8988T (cell line): ENCODE data around the gene CCDC160.
"Not testable (repeated sequence)": the region's sequence is repeated elsewhere in the genome, so short reads cannot be mapped to it uniquely, and the experiment has no call there.

Experiments used
- DNase-seq: peaks from one replicate; pipeline ENCODE4 v3.0.0; 2011

CCDC160 gene

DNA sequence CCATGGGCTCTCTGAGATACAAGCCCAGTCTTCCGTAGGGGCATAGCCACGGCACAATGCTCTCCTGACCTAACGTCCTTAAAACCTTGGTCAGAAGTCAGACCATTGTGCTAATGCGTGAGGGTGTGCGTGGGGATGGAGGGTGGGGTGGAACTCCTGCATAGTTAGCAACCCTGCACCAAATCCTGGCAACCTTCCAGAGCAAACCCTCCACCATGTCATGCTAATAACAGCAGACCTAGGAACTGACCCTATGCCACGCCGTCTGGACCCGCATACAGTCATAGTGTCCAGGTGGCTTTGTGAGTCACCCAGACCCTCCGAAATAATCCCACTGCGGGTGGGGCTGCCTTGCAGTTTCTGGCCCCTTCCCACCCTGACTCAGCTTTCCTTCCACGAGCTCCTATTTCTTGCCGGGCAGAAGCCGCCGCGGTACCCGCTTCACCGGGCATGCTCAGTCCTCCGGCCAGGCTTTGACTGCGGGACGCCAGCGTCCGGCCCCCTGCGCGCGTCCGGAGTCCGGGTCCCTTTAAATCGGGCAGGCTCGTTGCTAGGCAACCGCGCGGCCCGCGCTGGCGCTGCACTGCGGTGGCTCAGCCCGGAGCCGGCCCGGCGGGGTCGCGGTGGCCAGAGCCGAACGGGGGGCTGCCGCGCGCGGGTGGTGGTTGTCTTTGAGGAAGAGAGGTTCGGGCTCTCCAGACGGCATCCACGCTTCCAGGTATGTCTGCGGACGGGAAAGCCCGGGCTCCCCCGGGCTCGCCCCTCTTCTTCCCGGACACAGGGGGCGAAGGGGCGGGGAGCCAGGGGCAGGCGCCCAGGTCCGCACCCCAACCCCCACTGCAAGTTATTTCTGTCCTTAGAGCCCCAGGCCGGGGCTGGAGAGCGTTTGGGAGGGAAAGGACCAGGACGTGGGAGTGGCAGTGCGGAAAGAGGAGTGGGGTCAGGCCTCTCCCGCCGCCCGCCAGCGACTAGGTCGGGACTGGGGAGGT, at the start of gene CCDC160:
Gene CCDC160 (plus strand): TSS at position 557 of the 989 bp plus-strand sequence. CDS start 7,619 bp downstream, outside the sequence.
- DNase-seq: no peak

DNA sequence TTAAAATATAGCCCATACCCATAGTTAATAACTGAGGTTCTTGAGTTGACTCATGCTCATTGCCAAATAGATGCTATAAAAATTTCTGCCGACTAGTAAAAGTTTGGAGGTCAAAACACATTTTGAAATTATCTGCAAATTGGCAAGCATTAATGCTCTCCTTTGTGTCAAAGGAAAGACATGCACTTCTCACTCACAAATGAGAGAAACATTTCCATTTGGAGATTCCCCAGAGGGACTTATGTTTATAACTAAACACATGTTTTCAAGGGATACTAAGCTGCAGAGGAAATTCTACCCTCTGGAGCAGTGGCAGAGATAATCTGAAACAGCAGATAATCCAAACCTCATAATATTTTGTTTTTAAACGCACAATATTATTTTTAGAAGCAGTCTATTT, 45.7 kb upstream of the CCDC160 start:
- DNase-seq: no peak

DNA sequence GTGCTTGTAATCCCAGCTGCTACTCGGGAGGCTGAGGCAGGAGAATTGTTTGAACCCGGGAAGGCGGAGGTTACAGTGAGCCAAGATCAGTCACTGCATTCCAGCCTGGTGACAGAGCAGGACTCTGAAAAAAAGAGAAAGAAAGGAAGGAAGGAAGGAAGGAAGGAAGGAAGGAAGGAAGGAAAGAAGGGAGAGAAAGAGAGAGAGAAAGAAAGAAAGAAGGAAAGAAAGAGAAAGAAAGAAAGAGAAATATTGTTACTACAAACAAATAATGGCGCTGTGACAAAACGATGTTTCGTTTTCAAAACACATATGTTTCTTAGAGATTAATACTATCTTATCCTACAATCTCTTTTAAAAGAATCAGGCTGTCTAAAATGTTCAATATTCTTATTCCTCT, 42.1 kb upstream of the CCDC160 start:
- DNase-seq: no peak

DNA sequence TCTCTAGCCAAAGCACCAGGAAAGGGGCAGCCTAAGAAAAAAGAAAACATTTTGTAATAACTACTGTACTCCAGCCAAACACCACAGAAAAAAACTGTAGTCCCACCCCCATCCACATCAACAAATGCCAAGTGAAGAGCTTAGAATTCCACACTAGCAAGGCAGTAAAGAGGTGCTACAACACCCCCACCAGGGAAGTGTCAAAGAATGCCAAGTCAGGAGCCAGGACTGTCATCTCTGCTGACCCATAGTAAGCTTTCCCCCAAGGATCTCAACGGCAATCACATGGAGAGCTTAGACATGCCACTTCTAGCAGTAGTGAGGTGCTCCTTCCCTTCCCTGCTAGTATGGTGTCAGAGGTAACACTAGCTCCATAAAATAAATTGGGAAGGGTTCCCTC, 34.4 kb upstream of the CCDC160 start:
- DNase-seq: no peak

DNA sequence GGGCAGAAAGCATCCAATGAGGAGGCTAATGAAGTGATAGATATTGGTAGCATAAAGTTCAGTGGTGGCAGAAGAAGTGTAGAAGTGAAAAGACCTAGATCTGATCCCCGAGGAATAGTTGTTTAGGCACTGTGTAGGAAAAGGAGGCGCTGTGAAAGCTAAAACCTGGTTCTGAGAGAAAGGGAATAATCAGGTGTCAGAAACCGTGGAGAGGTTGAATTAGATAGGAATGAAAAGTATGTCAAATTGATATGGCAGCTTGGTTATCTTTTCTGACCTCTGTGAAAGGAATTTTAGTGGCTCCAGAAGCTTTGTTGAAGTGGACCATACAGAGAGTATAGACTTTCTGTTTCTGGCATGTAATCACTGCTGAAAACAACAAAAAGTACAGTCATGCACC, 30.8 kb upstream of the CCDC160 start:
- DNase-seq: no peak

DNA sequence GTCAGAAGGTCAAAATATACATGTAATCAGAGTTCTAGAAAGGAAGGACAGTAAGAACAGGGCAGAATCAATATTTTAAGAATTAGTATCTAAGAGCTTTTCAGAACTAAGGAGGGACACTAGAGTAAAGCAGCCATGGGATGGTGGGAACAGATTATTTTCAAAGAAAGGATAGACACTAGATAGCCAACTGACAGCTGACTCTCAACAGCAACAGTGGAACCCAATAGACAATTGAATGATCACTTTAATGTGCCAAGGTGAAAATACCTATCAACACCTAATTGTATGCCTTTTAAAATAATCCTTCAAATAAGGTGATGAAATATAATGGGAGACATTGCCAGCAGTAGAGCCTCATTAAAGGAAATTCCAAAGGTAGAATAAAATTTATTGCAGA, 26.5 kb upstream of the CCDC160 start:
- no peak for DNase-seq

DNA sequence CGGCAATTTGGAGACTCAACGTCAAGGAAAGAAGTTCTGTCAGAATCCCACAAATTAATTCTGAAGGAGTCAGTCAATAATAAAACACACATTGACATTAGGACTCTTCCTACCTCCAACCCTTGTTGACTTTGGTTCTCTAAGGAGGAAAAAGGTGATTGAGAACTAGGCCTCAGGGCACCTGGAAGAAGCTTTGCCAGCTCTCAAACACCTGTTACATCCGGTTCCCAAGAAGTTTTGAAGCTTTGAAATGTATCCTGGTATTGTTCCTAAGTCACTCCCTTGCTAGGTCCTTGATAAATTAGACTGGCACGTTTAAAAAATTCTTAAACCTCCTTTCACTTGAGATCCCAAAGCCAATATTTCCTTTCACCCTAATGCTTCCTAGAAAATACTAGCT, 1.7 kb upstream of the CCDC160 start:
- no peak for DNase-seq

DNA sequence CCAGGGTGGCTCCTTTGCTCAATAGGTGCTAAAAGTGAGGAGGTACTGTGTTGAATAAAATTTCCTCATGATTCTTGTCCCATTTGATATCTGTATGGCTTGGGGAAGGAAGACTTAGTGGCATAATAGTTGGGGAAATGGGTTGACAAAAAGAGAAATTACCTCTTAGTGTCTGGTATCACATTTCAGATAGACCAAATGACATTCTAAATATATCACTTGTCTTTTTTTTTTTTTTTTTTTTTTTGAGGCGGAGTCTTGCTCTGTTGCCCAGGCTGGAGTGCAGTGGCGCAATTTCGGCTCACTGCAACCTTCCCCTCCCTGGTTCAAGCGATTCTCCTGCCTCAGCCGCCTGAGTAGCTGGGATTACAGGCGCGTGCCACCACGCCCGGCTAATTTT, 1.2 kb downstream of the CCDC160 start:
- not testable (repeated sequence) for DNase-seq

DNA sequence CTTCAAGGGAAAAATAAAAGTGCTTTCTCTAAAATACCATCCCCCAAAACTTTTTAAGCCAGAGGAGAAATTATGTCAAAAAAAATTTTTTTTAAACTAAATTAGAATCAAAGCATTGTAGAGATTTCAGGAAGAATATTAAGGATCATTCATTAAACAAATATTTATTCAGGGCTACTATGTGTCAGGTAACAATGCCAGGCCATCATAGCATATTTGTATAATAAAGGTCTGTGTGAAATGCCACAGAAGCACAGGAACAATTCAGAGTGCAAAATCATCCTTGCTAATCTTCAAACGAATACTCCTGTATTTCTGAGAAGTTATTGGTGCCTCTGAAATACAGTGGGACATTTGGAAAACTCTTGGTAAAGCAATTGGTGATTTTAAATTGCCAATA, 2.0 kb downstream of the CCDC160 start:
- DNase-seq: no peak

DNA sequence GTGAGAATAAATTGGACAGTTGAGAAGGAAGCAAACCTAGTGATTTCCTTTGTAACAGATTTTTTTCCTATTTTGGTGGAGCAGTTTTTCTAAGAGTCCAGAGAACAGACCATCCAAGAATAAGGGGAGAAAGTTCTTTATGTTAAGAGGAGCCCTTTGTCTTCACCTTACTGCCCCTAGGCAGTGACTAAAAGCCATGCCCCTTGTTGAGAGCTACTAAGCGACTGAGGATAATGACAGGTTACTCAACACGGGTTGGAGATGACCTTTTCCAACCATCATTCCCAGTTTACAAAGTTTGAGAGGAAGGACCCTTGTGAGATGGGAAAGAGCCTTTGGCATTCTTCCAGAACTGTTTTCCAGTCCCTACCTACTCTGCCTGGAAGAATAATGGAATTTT, 3.2 kb downstream of the CCDC160 start:
- DNase-seq: no peak

DNA sequence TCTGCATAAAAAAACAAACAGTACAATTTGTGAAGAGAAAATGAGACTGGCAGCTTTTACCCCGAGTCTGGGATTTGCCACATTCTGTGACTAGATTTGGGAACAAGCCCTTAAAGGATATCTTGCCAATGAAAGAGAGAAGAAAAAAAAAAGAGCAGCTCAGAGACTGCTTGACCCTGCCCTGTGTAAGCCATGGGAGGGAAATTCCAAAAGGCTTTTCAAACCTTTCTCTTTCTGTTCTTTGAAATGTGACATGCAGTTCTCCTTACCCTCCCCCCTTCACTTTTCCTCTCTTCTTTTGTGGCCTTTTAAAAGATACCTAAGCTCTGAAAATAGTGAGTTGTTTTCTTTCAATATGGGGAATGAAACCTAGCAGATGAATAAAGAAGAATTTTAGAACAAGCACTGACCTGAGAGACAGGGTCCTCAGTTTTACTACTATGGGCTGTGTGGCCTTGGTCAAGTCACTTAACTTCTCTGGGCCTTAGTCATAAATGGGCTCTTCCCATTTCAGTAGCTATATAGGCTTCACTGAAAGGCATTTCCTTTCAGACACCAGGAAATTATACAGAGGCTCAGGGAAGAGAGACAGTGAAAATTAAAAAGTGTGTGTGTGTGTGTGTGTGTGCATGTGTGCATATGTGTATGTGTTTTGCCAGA, 5.1 kb downstream of the CCDC160 start:
- DNase-seq: no peak

DNA sequence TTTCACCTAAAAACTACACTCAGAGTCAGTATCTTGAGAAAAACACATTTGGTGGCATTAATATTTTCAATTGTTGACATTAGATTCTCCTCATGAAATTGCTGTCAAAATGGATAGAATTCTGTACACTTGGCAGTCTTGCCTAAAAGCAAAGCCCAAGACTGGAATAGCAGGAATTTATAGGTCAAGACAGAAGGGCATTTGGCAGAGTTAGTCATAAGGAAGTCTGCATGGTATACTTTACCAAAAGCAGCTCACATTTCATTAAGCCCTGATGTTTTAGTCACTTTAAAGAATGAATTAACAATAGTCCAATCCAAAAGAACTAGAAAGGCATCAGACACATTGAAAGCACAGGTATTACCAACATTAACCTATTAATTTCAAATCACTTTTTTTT, 7.1 kb downstream of the CCDC160 start:
- no peak for DNase-seq

DNA sequence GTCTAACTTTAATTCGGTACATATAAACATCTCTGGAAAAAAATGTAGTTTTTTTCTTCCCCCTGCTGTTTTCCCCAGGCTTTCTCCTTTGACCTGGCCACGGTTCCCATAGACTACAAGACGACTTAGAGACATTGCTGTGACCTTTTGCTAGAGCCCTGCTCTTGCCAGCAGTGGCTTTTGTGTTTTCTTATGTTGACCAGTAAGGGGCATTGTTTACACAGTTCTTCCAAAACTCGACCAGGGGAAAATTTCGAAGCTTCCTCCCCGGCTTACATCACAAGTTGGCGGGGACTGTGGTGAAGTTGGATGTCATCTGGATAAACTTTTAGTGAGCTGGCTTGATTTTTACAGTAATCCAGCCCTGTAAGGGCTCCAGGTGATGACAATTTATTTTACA, 9.3 kb downstream of the CCDC160 start:
- DNase-seq: no peak

DNA sequence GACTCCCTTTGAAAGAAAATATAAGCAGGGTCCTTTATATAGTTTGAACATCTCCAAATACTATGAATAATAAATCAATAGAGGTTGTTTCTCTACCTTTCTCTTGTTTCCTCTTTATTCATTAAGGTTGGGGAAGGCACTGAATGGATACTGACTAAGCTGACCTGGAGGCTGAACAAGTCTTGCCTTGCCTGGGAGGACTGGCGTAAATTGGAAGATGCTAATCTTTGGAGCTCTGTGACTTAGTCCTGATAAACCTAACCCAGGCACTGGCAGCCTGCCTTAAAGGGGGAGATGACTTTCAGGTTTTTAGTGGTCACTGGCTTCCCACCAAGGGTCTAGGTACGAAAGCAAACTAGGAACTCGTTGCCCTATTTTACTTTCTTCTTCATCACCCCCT, 10.5 kb downstream of the CCDC160 start:
- no peak for DNase-seq

DNA sequence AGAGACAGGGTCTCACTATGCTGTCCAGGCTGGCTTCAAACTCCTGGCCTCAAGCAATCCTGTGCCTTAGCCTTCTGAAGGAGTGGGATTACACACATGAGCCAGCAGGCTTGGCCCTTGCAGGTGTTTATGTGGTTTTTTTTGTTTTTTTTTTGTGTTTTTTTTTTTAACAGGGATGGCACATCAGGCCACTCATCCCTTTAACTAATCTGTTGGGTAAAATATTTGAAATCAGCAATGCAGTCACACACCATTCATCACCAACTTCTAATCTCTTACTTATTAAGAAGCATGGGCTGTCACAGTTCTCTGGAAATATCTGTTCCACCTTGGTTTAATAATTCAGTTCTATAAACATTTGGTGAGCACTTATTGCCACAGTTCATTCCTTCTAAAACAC, 12.3 kb downstream of the CCDC160 start:
- no peak for DNase-seq

DNA sequence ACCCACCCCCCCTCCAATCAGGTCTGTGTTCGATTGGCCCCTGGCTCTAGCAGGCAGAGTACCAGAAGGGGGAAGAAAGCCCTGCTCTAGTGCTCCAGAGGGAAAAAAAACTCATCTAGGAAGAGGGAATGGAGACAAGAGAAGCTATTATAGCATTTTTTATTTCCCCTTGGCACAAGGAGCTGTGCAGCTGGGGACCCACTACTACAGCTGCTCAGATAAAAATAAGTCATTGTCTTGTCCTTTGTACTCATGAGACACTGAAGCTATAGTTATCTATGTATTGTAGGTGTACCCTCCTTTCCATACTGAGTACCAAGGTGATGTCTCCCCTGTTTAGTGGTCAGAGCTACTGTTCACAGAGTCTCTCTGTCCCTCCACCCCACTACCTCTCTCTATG, 14.3 kb downstream of the CCDC160 start:
- DNase-seq: no peak

DNA sequence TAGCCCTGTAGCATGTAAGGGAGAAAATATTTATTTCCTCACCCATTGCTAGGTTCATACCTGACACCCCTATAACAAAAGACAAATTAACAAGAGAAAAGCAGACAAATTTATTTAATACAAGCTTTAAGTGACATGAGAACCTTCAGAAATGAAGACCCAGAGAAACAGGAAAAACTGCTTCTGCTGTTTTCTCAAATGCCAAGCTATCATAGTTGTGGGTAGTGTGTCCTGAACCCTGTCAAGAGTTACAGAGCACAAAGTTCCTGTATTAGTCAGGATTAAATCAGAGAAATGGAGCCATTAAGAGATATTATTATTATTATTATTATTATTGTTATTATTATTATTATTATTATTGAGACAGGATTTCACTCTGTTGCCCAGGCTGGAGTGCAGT, 17.5 kb downstream of the CCDC160 start:
- DNase-seq: no peak

DNA sequence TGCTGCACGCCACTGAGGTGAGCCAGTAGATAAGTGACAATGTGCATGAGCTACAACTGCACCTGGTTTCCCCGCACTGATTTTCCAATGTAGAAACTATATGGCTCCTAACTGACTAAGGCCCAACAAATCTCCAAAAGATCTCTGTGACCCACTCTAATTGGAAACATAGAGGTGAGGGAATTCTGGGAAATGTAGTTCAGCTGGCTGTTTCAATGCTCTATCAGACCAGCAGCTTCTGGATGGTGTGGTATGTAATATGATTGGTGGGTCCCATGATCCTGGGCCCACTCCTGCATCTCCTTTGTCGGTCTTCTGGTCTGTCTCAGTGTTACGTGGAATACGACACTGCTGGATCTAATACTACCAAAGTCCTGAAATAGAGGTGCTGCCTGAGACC, 18.6 kb downstream of the CCDC160 start:
- DNase-seq: no peak

DNA sequence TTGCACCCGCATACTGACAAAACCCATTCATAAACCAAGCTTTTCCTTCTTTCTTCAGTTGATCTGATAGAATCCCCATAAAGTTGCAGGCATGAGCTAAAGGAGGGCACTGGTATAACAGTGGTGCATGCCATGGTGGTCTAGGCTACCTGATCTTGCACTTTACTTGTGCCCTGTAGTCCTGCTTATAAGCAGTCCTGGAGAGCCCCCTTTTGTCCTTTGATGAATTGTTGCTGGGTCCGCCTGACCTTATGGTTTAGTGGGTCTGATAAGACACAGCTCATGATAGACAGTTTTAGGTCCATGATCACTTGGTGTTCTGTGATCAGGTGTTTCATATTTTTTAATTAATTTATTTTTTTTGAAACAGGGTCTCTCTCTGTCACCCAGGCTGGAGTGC, 19.7 kb downstream of the CCDC160 start:
- DNase-seq: no peak

DNA sequence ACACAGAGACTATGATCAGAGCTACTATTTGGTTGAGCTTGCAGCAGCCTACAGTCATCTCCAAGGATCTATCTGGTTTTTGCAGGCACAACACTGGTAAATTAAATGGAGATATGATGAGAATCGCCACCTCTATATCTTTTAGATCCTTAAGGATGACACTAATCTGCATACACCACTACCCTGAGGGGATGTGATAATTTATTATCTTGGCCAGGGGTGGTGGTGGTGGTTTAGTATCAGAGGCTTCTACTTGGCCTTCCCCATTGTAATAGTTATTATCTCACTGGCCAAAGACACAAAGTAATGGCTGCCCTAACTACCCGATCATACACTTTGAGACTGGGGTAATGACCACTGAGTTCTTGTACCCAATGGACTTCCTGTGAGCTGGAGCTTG, 21.2 kb downstream of the CCDC160 start:
- no peak for DNase-seq

DNA sequence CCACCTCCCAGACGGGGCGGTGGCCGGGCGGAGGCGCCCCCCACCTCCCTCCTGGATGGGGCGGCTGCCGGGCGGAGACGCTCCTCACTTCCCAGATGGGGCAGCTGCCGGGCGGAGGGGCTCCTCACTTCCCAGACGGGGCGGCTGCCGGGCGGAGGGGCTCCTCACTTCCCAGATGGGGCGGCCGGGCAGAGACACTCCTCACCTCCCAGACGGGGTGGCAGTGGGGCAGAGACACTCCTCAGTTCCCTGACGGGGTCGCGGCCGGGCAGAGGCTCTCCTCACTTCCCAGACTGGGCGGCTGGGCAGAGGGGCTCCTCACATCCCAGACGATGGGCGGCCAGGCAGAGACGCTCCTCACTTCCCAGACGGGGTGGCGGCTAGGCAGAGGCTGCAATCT, 49.0 kb downstream of the CCDC160 start:
- DNase-seq: not testable (repeated sequence)

DNA sequence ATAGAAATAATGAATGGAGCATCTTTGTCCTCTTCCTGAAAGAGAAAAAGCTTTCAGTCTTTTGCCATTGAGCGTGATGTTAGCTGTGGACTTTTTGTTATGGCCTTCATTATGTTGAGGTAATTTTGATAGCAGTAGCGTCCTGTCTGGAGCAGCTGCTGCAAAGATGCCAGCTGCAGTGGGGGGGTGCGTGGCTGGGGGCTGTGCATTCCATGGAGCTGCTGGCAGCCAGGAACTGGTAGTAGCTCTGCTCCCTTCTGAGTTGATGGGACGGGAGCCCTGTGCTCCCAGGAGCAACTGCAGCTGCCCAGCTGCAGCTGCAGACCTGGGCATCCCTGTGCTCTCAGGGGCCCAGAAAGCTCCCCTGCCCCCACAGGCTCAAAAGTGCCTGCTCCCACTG, 50.4 kb downstream of the CCDC160 start:
- DNase-seq: no peak

DNA sequence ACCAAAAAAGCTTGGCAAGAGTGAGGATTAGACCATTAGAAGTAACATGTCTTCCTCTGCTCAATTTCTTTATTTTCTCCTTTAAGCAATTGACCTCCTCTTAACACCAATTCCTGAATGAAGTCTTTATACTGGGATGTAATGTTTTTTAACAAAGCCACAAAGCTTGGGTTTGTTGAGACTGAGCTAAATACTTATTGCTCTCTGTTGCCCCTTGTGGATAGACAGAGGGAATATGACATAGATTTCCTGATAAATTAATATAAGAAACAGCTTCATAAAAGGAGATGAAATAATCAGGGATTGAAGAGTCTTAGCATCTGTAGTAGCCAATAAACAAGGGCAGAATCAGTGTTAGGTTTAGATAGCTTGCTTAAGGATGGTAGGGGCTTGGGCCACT, 57.6 kb downstream of the CCDC160 start:
- no peak for DNase-seq
